Measurements from ENCODE around the gene RBM20. TPM values are rescaled to one million over a fixed set of nuclear protein-coding genes. Genes with fewer than 3 reads are reported as not detected.

Gene RBM20
- total RNA-seq, 4 donors from 2014 or later = 1.6 to 18.6 (median 3.2) TPM

- Histone ChIP-seq H3K27ac (peak overlapping the region; percentile 98), H3K27me3 (no peaks in the 10 kb centered on the region), H3K4me3 (peak overlapping the region; percentile 87), H3K4me1 (peaks cover 55% of the 10 kb centered on the region), H3K9me3 (no peaks in the 10 kb centered on the region), H3K36me3 (peaks cover 3% of the 10 kb centered on the region)
- WGBS = under 1% methylated on average over 43 of the region's 70 CpGs
- TF ChIP-seq, protein P1, sequence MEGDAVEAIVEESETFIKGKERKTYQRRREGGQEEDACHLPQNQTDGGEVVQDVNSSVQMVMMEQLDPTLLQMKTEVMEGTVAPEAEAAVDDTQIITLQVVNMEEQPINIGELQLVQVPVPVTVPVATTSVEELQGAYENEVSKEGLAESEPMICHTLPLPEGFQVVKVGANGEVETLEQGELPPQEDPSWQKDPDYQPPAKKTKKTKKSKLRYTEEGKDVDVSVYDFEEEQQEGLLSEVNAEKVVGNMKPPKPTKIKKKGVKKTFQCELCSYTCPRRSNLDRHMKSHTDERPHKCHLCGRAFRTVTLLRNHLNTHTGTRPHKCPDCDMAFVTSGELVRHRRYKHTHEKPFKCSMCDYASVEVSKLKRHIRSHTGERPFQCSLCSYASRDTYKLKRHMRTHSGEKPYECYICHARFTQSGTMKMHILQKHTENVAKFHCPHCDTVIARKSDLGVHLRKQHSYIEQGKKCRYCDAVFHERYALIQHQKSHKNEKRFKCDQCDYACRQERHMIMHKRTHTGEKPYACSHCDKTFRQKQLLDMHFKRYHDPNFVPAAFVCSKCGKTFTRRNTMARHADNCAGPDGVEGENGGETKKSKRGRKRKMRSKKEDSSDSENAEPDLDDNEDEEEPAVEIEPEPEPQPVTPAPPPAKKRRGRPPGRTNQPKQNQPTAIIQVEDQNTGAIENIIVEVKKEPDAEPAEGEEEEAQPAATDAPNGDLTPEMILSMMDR (IDR thresholded peaks at IDR 0.05) = no peak
- TF ChIP-seq POLR2AphosphoS5 (IDR thresholded peaks at IDR 0.05) = peak in 1 of 3 donors; percentile 48
- peak; percentile 40 to 43 for TF ChIP-seq POLR2A (IDR thresholded peaks at IDR 0.05)
- DNase-seq (ENCODE audit: low spot score in 2 of 2) = peak; percentile 88
Observed at GRCh38 chr10:110872145-110872983, 228.2 kb downstream of the RBM20 start.

DNA sequence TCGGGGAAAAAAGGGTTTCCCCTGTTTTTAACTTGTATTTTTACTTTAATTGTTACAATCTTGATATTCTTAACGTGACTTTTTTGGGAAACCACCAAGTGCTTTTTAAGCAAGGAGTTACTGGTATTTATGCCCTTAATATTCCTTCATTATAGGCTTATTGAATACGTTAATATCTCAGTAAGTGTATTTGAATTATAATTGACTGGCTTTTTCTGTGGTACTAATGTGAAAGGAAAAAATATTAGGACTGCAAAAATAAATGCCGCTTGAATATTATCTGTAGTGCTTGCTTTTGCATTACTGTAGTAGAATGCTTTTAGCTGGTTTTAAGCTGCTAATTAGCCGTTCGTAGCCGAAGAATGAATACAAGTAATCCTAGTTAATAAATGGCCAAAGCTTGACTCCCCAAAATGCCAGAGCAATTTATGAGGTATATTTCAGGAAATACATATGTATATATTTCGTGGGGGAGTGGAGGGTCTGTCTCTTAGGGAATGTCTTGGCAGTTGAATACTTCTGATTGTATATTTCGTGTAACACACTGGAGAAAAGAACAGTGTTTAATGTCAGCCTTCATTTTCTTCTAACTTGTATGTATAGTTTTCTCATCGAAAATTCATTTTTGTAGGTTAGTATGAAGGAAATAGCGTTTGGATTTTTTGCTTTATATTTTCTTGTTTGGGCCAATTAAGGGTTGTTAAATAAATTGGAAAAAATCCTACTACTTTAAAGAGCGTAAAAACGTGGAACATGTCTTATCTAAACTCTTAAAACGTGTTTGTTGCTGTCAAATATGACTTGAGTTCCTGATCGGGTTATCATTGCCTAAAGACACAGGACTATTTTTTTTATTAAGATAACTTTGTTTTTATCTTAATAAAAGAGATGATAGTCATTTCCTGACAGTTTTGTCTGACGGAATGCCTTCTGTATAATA lies 229.1 kb downstream of the RBM20 start:
- TF ChIP-seq POLR2AphosphoS5 (IDR thresholded peaks at IDR 0.05) (no peak), POLR2A (IDR thresholded peaks at IDR 0.05) (no peak), EP300 (IDR thresholded peaks at IDR 0.05) (no peak)
- TF ChIP-seq, protein P1 (IDR thresholded peaks at IDR 0.05) = no peak
- Histone ChIP-seq H3K4me1 (peaks cover 57% of the 10 kb centered on the region), H3K9me3 (no peaks in the 10 kb centered on the region), H3K4me3 (peak overlapping the region; percentile 87), H3K36me3 (peaks cover 7% of the 10 kb centered on the region), H3K27me3 (no peaks in the 10 kb centered on the region), H3K27ac (peak overlapping the region; percentile 98)
- 1% methylated on average over 16 of the region's 16 CpGs for WGBS
- DNase-seq (ENCODE audit: low spot score in 2 of 2) = no peak

GRCh38 chr10:110873951-110874350 lies 229.8 kb downstream of the RBM20 start:
- Histone ChIP-seq H3K36me3 (peaks cover 11% of the 10 kb centered on the region), H3K9me3 (no peaks in the 10 kb centered on the region), H3K4me3 (peak overlapping the region; percentile 87), H3K27me3 (no peaks in the 10 kb centered on the region), H3K4me1 (peaks cover 56% of the 10 kb centered on the region), H3K27ac (peak overlapping the region; percentile 98)
- TF ChIP-seq, protein P1 (IDR thresholded peaks at IDR 0.05) = no peak
- no peak for TF ChIP-seq EP300 (IDR thresholded peaks at IDR 0.05)
- TF ChIP-seq POLR2A (IDR thresholded peaks at IDR 0.05) = no peak
- no peak for TF ChIP-seq POLR2AphosphoS5 (IDR thresholded peaks at IDR 0.05)
- no peak for DNase-seq (ENCODE audit: low spot score in 2 of 2)
- WGBS = 31% methylated on average over 2 of the region's 2 CpGs

DNA sequence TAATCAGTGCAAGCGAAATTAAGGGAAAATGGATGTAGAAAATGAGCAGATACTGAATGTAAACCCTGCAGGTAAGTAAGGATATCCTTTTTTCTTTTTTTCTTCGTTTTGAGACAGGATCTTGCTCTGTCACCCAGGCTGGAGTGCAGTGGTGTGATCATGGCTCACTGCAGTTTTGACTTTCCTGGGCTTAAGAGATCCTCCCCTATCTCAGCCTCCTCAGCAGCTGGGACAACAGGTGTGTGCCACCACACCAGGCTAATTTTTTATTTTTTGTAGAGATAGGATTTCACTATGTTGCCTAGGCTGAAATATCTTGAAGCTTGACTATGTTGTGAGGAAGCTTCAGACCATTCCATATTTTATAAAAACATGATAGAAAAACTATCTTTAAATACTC lies 231.9 kb downstream of the RBM20 start:
- no peak for TF ChIP-seq POLR2A (IDR thresholded peaks at IDR 0.05)
- TF ChIP-seq, protein P1 (IDR thresholded peaks at IDR 0.05) = no peak
- Histone ChIP-seq H3K4me1 (peaks cover 54% of the 10 kb centered on the region), H3K4me3 (peak overlapping the region; percentile 87), H3K36me3 (peaks cover 25% of the 10 kb centered on the region), H3K27me3 (no peaks in the 10 kb centered on the region), H3K27ac (no peak overlapping the region), H3K9me3 (no peaks in the 10 kb centered on the region)
- 66% methylated on average over 2 of the region's 2 CpGs for WGBS
- DNase-seq (ENCODE audit: low spot score in 2 of 2) = no peak

GRCh38 chr10:110876788-110877187 lies 232.7 kb downstream of the RBM20 start:
- 95% methylated on average over 1 of the region's 1 CpG for WGBS

More at GRCh38 chr10:110876788-110877187, 232.7 kb downstream of the RBM20 start:
- Histone ChIP-seq H3K27me3 (no peaks in the 10 kb centered on the region), H3K4me1 (peaks cover 55% of the 10 kb centered on the region), H3K9me3 (no peaks in the 10 kb centered on the region), H3K4me3 (peak overlapping the region; percentile 11), H3K27ac (no peak overlapping the region), H3K36me3 (peaks cover 33% of the 10 kb centered on the region)
- TF ChIP-seq, protein P1 (IDR thresholded peaks at IDR 0.05) = no peak
- TF ChIP-seq POLR2A (IDR thresholded peaks at IDR 0.05) (no peak), EP300 (IDR thresholded peaks at IDR 0.05) (no peak), POLR2AphosphoS5 (IDR thresholded peaks at IDR 0.05) (no peak)
- no peak for DNase-seq (ENCODE audit: low spot score in 2 of 2)

All from suprapubic skin (tissue), 4 donors.